ENCODE measurements around the gene HELQ.

- TF ChIP-seq POLR2A (IDR thresholded peaks at IDR 0.05) (no peak), POLR2AphosphoS5 (IDR thresholded peaks at IDR 0.05) (no peak), CTCF (IDR thresholded peaks at IDR 0.05) (no peak), EP300 (IDR thresholded peaks at IDR 0.05) (no peak)
Observed at GRCh38 chr4:83454686-83455085, 937 bp downstream of the HELQ start.
